K562 (cell line): ENCODE data around the gene CALU. TPM values are rescaled to one million over a fixed set of nuclear protein-coding genes. Genes with fewer than 3 reads are reported as not detected.
A peak's percentile ranks its signal among the peaks of the same experiment; 100 is the strongest.

Experiments
- ATAC-seq: fragments of 200-7000 bp; cut with Tn5 transposase; 3 replicates; pipeline ENCODE4 v1.9.1; 2020; ENCODE audit warnings: moderate library complexity
- BruUV-seq: library from RNA; stranded (reverse); fragments of 400-500 nt; replicated peaks from 2 replicates; lab custom pipeline; 2021; lab: Mats Ljungman, UMichigan
- CTCF ChIA-PET: fragments of 300-600 bp; formaldehyde crosslinking; extraction: SDS; loops from one replicate; lab custom pipeline; 2021; ENCODE audit warnings: low intra/inter-chr PET ratio; lab: Yijun Ruan, JAX
- POLR2A ChIA-PET: fragments of 300-600, 350-650 bp; sonication (Branson Sonifier 250); formaldehyde crosslinking; extraction: SDS; loops from one replicate; lab custom pipeline; 2021; ENCODE audit warnings: antibody characterized with exemption, inconsistent platforms; lab: Yijun Ruan, JAX
- DNase-seq, 4 experiments: peaks; one replicate each; pipeline versions ENCODE4 v3.0.0 to v3.0.0-alpha.2; 2011 to 2018; ENCODE audit warnings: low spot score in 3 of 4, mixed read lengths in 3 of 4; ENCODE audit errors: extremely low read depth in 1 of 4
- FAIRE-seq: peaks from 2 replicates; lab custom pipeline; 2011; peaks lifted over from hg19 to GRCh38; lab: Jason Lieb, UNC
- H2AFZ ChIP-seq: 2 replicates; pipeline ENCODE4 v1.6.0; 2011; ENCODE audit warnings: low read depth, low read length, control low read depth, inconsistent platforms
- H3K27ac ChIP-seq: fragments of 200-600 bp; 3 replicates; pipeline ENCODE4 v1.8.0; 2011; ENCODE audit warnings: low read depth, mild to moderate bottlenecking, control low read depth, inconsistent platforms, low read length, moderate library complexity, mixed read lengths; ENCODE audit errors: extremely low read depth
- H3K27me3 ChIP-seq, 2 experiments: fragments of 300-600 bp in 1 of 2; 2 replicates in 1 of 2; 3 replicates in 1 of 2; pipeline versions ENCODE4 v1.6.0 to v1.8.0; 2011; ENCODE audit warnings: inconsistent platforms in 2 of 2, low read length in 2 of 2, mild to moderate bottlenecking in 1 of 2, mixed read lengths in 1 of 2, moderate library complexity in 1 of 2; ENCODE audit not compliant: control insufficient read depth in 2 of 2, insufficient read depth in 2 of 2
- H3K36me3 ChIP-seq: fragments of 300-600 bp; 3 replicates; pipeline ENCODE4 v1.8.0; 2011; ENCODE audit warnings: mild to moderate bottlenecking, low read length, inconsistent platforms; ENCODE audit not compliant: control insufficient read depth, insufficient read depth
- H3K4me1 ChIP-seq, 2 experiments: fragments of 200-600 bp in 1 of 2; replicated peaks in 1 of 2; 2 replicates in 1 of 2; 3 replicates in 1 of 2; pipeline versions ENCODE4 v1.5.1 to v1.8.0; 2011; ENCODE audit warnings: inconsistent platforms in 2 of 2, low read length in 2 of 2, mild to moderate bottlenecking in 1 of 2, mixed read lengths in 1 of 2, moderate library complexity in 1 of 2; ENCODE audit not compliant: control insufficient read depth in 2 of 2, insufficient read depth in 2 of 2
- H3K4me2 ChIP-seq: 2 replicates; pipeline ENCODE4 v1.6.1; 2011; ENCODE audit warnings: low read length, control low read depth, inconsistent platforms, mixed read lengths; ENCODE audit not compliant: insufficient read depth
- H3K4me3 ChIP-seq: fragments of 200-600 bp; sonication (generic), shearing (Covaris generic); 2 replicates; pipeline ENCODE4 v1.5.1; 2016; ENCODE audit warnings: control low read depth, inconsistent platforms
- H3K79me2 ChIP-seq: fragments of 200-600 bp; 3 replicates; pipeline ENCODE4 v1.8.0; 2011; ENCODE audit warnings: low read length, inconsistent platforms; ENCODE audit not compliant: control insufficient read depth, insufficient read depth
- H3K9ac ChIP-seq, 2 experiments: 2 replicates each; pipeline versions ENCODE4 v1.6.0 to v1.6.1; 2011; ENCODE audit warnings: low read depth in 2 of 2, low read length in 2 of 2, control low read depth in 1 of 2, inconsistent platforms in 1 of 2, mild to moderate bottlenecking in 1 of 2, mixed read lengths in 1 of 2; ENCODE audit not compliant: insufficient read depth in 1 of 2
- H3K9me1 ChIP-seq: one replicate; pipeline ENCODE4 v1.6.0; 2011; ENCODE audit warnings: inconsistent platforms, mild to moderate bottlenecking, low read length, moderate library complexity; ENCODE audit not compliant: control insufficient read depth, insufficient read depth
- H3K9me3 ChIP-seq: replicated peaks from 2 replicates; pipeline ENCODE4 v1.5.1; 2011; ENCODE audit warnings: low read depth, low read length, inconsistent platforms; ENCODE audit not compliant: control insufficient read depth, insufficient read depth
- H4K20me1 ChIP-seq: replicated peaks from 2 replicates; pipeline ENCODE4 v1.6.1; 2011; ENCODE audit warnings: low read length, inconsistent platforms, mixed read lengths; ENCODE audit not compliant: control insufficient read depth, insufficient read depth
- BRCA1 ChIP-seq, 2 experiments: fragments of 450-650 bp in 1 of 2; sonication (generic) in 1 of 2; formaldehyde crosslinking in 1 of 2; IDR thresholded peaks; 2 replicates each; pipeline versions ENCODE4 v1.5.0 to v1.6.1; 2017 to 2020; ENCODE audit warnings: mild to moderate bottlenecking in 1 of 2, missing genetic modification reagents in 1 of 2
- FOXJ3 ChIP-seq: sonication (generic); formaldehyde crosslinking; IDR thresholded peaks from 2 replicates; pipeline ENCODE4 v1.4.0; 2020; ENCODE audit warnings: mild to moderate bottlenecking, missing genetic modification reagents
- GABPA ChIP-seq: fragments of 200-800 bp; sonication (Bioruptor generic); conservative IDR thresholded peaks from 2 replicates; pipeline ENCODE4 v1.6.1; 2016; ENCODE audit warnings: low read depth, missing genetic modification characterization, missing compliant biosample characterization
- NONO ChIP-seq, 2 experiments: fragments of 200-400 bp in 1 of 2; fragments of 450-650 bp in 1 of 2; formaldehyde crosslinking in 1 of 2; IDR thresholded peaks; 2 replicates each; pipeline ENCODE4 v1.6.1; 2017; ENCODE audit warnings: low read depth in 2 of 2, mild to moderate bottlenecking in 2 of 2, moderate library complexity in 2 of 2, low read length in 1 of 2
- POLR2H ChIP-seq: IDR thresholded peaks from 2 replicates; pipeline ENCODE4 v1.6.1; 2016; ENCODE audit warnings: missing genetic modification characterization, low read depth, mild to moderate bottlenecking, control low read depth, missing compliant biosample characterization, moderate library complexity
- PTRF ChIP-seq: fragments of 450-650 bp; IDR thresholded peaks from 2 replicates; pipeline ENCODE4 v1.6.1; 2016; ENCODE audit warnings: mild to moderate bottlenecking, missing genetic modification characterization, missing compliant biosample characterization
- RAD21 ChIP-seq, 2 experiments: fragments of 250-450 bp in 1 of 2; fragments of 450-650 bp in 1 of 2; sonication (Bioruptor Pico) in 1 of 2; formaldehyde crosslinking in 1 of 2; IDR thresholded peaks in 1 of 2; conservative IDR thresholded peaks in 1 of 2; 2 replicates each; pipeline versions ENCODE4 v1.4.0 to v1.8.0; 2020 to 2022; ENCODE audit warnings: mild to moderate bottlenecking in 2 of 2, moderate library complexity in 1 of 2
- SMARCA5 ChIP-seq: fragments of 450-650 bp; IDR thresholded peaks from 2 replicates; pipeline ENCODE4 v1.6.1; 2016
- TAL1 ChIP-seq: fragments of 450-650 bp; IDR thresholded peaks from 2 replicates; pipeline ENCODE4 v1.6.1; 2016; ENCODE audit warnings: mild to moderate bottlenecking
- TEAD2 ChIP-seq: fragments of 450-650 bp; IDR thresholded peaks from 2 replicates; pipeline ENCODE4 v1.6.1; 2016; ENCODE audit warnings: missing genetic modification characterization, control low read depth, missing compliant biosample characterization
- THRAP3 ChIP-seq: fragments of 450-650 bp; IDR thresholded peaks from 2 replicates; pipeline ENCODE4 v1.6.1; 2016; ENCODE audit warnings: mild to moderate bottlenecking, inconsistent platforms, borderline replicate concordance
- ZEB2 ChIP-seq: fragments of 450-650 bp; IDR thresholded peaks from 2 replicates; pipeline ENCODE4 v1.6.1; 2016
- ZNF175 ChIP-seq: fragments of 200-800 bp; sonication (Bioruptor generic); IDR thresholded peaks from 2 replicates; pipeline ENCODE4 v1.6.1; 2016; ENCODE audit warnings: low read depth, mild to moderate bottlenecking, missing genetic modification characterization, missing compliant biosample characterization
- ZNF316 ChIP-seq: fragments of 450-650 bp; IDR thresholded peaks from 2 replicates; pipeline ENCODE4 v1.6.1; 2016
- ZNF354B ChIP-seq: fragments of 250-450 bp; sonication (Bioruptor Pico); IDR thresholded peaks from 2 replicates; pipeline ENCODE4 v1.4.0; 2020
- WGBS: fragments of 100-300 bp; shearing (Covaris generic); methylation state at CpG from one replicate; pipeline ENCODE4 v1.1.6; 2016; ENCODE audit warnings: low coverage, mixed read lengths; ENCODE audit not compliant: insufficient coverage; ENCODE audit errors: missing lambda C conversion rate; 5-methylcytosine and 5-hydroxymethylcytosine counted together
- in situ Hi-C: fragments of 300-500 bp; cut with MboI; formaldehyde crosslinking; loops from 4 replicates; pipeline ENCODE4 v1.15.0; 2018; ENCODE audit warnings: inconsistent platforms, mixed read lengths
- intact Hi-C: fragments of 100-400 bp; cut with micrococcal nuclease; formaldehyde crosslinking; loops from 2 replicates; pipeline ENCODE4 v1.14.2; 2022
- polyA plus RNA-seq, 8 experiments: library from polyadenylated mRNA; depleted of rRNA in 4 of 8; stranded (reverse) in 5 of 8; unstranded in 3 of 8; fragments of >200 nt; fragmentation: Nextera tagmentation in 2 of 8; fragmentation: Illumina TruSeq in 1 of 8; extraction: Ambion mirVana in 2 of 8; extraction: Trizol in 1 of 8; gene quantifications; 2 replicates each; pipeline versions ENCODE4 v1.2.1 to v1.2.3, GENCODE V29; 2011 to 2014; ENCODE audit warnings: inconsistent platforms in 1 of 8, missing spikeins in 1 of 8
- total RNA-seq, 7 experiments: library from RNA; depleted of rRNA in 6 of 7; stranded (reverse); fragments of >200 nt in 6 of 7; fragmentation: Illumina TruSeq in 2 of 7; extraction: Trizol in 2 of 7; gene quantifications; 2 replicates each; pipeline versions ENCODE4 v1.2.1 to v1.2.3, GENCODE V29; 2011 to 2021; ENCODE audit warnings: low replicate concordance in 1 of 7
- TF ChIP-seq, protein P1 (sequence below), 2 experiments: fragments of 250-450 bp in 1 of 2; fragments of 450-650 bp in 1 of 2; sonication (Bioruptor Pico) in 1 of 2; IDR thresholded peaks; 2 replicates each; pipeline versions ENCODE4 v1.6.1 to v1.8.0; 2016 to 2021; ENCODE audit warnings: mild to moderate bottlenecking in 2 of 2, moderate library complexity in 2 of 2, missing compliant biosample characterization in 1 of 2, missing genetic modification characterization in 1 of 2
- TF ChIP-seq, protein P2 (sequence below): IDR thresholded peaks from 2 replicates; pipeline ENCODE4 v1.6.1; 2011; ENCODE audit warnings: borderline replicate concordance, low read depth, mild to moderate bottlenecking, moderate library complexity, low read length; ENCODE audit not compliant: insufficient read depth, poor library complexity, severe bottlenecking

The CALU gene
- total and polyA plus RNA-seq, 9 of the 15 experiments (the other 6 are each of a cell fraction or from before 2014, with no cell fraction given): 166 to 286 (median 215) TPM

DNA sequence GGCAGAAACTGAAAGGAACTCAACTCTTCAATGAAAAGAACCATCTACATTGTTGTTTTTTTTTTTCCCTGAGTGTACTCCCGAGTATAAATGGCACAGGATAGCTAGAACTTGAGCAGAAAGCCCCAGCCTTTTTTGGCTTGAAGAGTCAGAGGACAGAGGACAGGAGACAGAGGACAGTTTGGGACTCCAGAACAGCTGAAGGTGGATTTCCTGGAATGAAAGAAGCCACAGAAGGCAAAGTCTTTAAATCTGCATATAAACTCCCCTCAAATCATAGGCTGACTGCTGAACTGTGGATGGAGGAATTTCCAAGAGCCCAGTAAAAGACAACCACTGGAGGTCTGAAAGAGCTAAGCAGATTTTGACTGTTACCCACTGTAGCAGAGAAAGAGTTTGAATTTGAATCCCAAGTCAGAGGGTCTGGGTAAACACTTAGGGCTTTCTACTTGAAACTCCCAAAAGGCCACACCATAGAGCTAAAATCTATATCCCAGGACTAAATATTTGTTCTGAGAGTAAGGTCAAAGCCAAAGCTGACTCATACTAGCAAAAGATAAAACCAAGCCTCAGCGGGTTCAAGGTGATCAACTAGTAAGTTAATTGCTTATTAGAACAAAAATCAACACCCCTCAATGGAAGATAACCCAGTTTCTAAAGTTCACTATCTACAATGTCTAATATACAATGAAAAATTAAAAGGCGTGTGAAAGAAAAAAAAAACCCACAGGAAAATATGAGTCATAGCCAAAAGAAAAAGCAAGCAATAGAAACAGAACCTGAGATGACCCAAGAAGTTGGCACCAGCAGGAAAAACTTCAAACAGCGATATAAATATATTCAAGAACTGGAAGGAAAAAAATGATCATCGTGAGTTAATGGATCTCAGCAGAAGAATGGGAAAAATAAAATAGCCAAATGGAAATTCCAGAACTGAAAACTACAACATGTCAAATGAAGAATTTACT, 38.3 kb downstream of the CALU start:
- FAIRE-seq (peak; percentile 76), DNase-seq (peak in 1 of 4 experiments; percentile 26), ATAC-seq (no peak)
- no TSS peak for BruUV-seq
- Histone ChIP-seq H3K27ac (no peak overlapping the region), H2AFZ (no peak overlapping the region), H3K4me1 (peaks cover 0 to 6% of the 10 kb centered on the region in 2 experiments; a peak in 3 of 5 replicates), H3K4me2 (no peak overlapping the region), H3K9me3 (no peaks in the 10 kb centered on the region), H3K9ac (no peak overlapping the region), H3K9me1 (no peaks in the 10 kb centered on the region), H3K79me2 (no peaks in the 10 kb centered on the region), H3K27me3 (no peaks in the 10 kb centered on the region), H3K4me3 (no peak overlapping the region), H4K20me1 (no peaks in the 10 kb centered on the region), H3K36me3 (peaks cover 13% of the 10 kb centered on the region)
- POLR2A ChIA-PET: interaction anchor here (0.7 to 2.4 kb wide), 5 partner anchors 9 to 1732 kb away, joined by 3 to 9 read pairs (median 4); no protein-coding TSS in a partner anchor
- intact Hi-C loops (no loop called here), in situ Hi-C loops (no loop called here)
- 4% methylated on average over 5 of the region's 5 CpGs for WGBS
- CTCF ChIA-PET: no interaction called here
- TF ChIP-seq POLR2H (peak; percentile 36), ZEB2 (peak; percentile 88), TEAD2 (no peak), GABPA (tag) (no peak; the same call in 1 of the 2 replicates), ZNF316 (peak; percentile 1; the same call in 1 of the 2 replicates), FOXJ3 (no peak), RAD21 (CRISPR knock-in tag; conservative IDR thresholded peaks at IDR 0.05 in 1 of 2, IDR thresholded peaks at IDR 0.05 in 1 of 2) (no peak), TAL1 (0 out of 2 replicates have a peak, but pooled peaks have one; percentile 4), THRAP3 (no peak), PTRF (tag) (no peak), SMARCA5 (no peak), ZNF354B (CRISPR knock-in tag) (no peak), NONO (IDR thresholded peaks at IDR 0.05; ENCODE audit: low read depth in 2 of 2, low read length in 1 of 2) (no peak), ZNF175 (CRISPR knock-in tag) (no peak), BRCA1 (IDR thresholded peaks at IDR 0.05) (no peak), BRCA1 (CRISPR knock-in tag; IDR thresholded peaks at IDR 0.05) (no peak)
- TF ChIP-seq, protein P1, sequence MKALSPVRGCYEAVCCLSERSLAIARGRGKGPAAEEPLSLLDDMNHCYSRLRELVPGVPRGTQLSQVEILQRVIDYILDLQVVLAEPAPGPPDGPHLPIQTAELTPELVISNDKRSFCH (CRISPR knock-in tag; IDR thresholded peaks at IDR 0.05): no peak
- TF ChIP-seq, protein P1 (tag; IDR thresholded peaks at IDR 0.05): 0 out of 2 replicates have a peak, but pooled peaks have one; percentile 36
- TF ChIP-seq, protein P2, sequence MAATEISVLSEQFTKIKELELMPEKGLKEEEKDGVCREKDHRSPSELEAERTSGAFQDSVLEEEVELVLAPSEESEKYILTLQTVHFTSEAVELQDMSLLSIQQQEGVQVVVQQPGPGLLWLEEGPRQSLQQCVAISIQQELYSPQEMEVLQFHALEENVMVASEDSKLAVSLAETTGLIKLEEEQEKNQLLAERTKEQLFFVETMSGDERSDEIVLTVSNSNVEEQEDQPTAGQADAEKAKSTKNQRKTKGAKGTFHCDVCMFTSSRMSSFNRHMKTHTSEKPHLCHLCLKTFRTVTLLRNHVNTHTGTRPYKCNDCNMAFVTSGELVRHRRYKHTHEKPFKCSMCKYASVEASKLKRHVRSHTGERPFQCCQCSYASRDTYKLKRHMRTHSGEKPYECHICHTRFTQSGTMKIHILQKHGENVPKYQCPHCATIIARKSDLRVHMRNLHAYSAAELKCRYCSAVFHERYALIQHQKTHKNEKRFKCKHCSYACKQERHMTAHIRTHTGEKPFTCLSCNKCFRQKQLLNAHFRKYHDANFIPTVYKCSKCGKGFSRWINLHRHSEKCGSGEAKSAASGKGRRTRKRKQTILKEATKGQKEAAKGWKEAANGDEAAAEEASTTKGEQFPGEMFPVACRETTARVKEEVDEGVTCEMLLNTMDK: no peak
